GM12872 (cell line): ENCODE measurements around the gene ANKRD44.

Experiments
- TF ChIP-seq, protein P1 (sequence below): IDR thresholded peaks from 3 replicates; pipeline ENCODE4 v1.5.1; 2011; ENCODE audit warnings: low read depth, mild to moderate bottlenecking, low read length, moderate library complexity; ENCODE audit not compliant: insufficient read depth

Gene ANKRD44

DNA sequence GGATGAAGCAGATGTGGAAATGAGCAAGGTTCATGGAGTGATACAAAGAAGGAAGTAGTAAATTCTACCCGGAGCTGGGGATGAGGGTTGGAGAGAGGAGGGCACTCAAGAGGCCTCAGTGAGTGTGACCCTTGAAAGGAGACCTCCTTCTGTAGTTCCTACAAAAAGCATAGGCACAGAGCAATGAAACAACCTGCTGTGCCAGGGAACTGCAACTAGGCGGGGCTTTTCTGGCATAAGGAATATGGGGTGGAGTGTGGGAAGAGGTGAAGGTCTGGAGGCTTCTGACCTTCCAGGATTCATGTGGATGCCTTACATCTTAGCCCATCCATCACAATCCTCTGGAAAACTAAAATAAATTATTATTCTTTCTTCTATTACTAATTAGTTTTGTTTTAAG, 358.6 kb downstream of the ANKRD44 start:
- TF ChIP-seq, protein P1, sequence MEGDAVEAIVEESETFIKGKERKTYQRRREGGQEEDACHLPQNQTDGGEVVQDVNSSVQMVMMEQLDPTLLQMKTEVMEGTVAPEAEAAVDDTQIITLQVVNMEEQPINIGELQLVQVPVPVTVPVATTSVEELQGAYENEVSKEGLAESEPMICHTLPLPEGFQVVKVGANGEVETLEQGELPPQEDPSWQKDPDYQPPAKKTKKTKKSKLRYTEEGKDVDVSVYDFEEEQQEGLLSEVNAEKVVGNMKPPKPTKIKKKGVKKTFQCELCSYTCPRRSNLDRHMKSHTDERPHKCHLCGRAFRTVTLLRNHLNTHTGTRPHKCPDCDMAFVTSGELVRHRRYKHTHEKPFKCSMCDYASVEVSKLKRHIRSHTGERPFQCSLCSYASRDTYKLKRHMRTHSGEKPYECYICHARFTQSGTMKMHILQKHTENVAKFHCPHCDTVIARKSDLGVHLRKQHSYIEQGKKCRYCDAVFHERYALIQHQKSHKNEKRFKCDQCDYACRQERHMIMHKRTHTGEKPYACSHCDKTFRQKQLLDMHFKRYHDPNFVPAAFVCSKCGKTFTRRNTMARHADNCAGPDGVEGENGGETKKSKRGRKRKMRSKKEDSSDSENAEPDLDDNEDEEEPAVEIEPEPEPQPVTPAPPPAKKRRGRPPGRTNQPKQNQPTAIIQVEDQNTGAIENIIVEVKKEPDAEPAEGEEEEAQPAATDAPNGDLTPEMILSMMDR: no peak

GRCh38 chr2:196949116-196949515, 361.5 kb downstream of the ANKRD44 start:
- TF ChIP-seq, protein P1: no peak

DNA sequence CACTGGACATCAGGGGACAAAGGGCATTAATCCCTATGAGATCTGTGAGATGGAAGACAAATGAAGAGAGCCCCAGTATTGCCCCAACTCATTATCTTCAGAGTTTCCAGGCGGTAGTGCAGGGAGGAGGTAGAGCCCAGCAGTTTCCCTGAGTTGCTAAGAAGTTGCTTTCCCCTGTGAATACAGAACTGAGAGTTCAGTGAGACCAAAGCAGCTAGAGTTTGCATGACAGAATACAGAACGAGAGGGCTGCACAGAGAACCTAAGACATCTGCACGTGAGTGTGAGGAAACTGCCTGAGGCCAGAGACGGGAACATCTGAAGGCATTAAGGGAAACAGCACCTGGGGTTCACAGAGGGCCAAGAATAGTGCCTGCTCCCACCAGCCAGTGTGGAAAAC, 366.0 kb downstream of the ANKRD44 start:
- TF ChIP-seq, protein P1: no peak

GRCh38 chr2:196941398-196942078, 369.0 kb downstream of the ANKRD44 start:
- TF ChIP-seq, protein P1: no peak

DNA sequence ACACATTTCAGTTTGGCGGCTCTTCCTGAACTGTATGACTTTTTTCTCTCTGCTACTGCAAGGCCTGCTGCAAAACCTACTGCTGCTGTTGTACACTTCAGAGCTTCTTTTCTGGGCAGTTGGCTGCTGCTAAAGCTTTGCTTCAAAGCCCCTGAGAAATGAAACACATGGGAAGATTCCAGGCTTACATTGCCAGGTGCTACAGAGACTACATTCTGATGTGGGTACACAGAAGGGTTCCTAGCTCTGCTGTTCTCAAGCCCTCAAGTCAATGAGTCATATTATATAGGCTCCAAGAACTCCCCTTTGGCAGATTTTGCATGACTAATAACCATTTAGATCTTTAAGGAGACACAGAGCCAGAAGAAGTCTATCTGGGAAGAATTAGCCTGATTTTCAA, 371.2 kb downstream of the ANKRD44 start:
- TF ChIP-seq, protein P1: no peak
